A549 treated with CORT108297 at 1 μM for 4 hours (cell line): ENCODE results near the gene BMP4. TPM values are rescaled to one million over a fixed set of nuclear protein-coding genes. Genes with fewer than 3 reads are reported as not detected.

ENCODE experiments used
- total RNA-seq: library from RNA; stranded (reverse); fragments of 200-300 nt; extraction: Qiagen RNA extraction; gene quantifications from 5 replicates; pipeline ENCODE4 v1.2.3, GENCODE V29; 2022

Gene BMP4
- 1.6 to 2.6 TPM (median 2.0 TPM) in 5 replicates for total RNA-seq

GRCh38 chr14:53956427-53957201, at the start of gene BMP4:
TSS of gene BMP4 (minus strand) at chr14:53956825. CDS start at chr14:53952222, 4,603 bp downstream.

